Stomach (tissue), 4 donors: ENCODE results near the gene ABAT.

Experiments
- EP300 ChIP-seq: sonication (generic); formaldehyde crosslinking; IDR thresholded peaks from one replicate; pipeline ENCODE4 v1.6.1; 2017; ENCODE audit warnings: antibody characterized with exemption
- POLR2AphosphoS5 ChIP-seq, 3 donors: sonication (generic); formaldehyde crosslinking; IDR thresholded peaks; one replicate each; pipeline ENCODE4 v1.6.1; 2016; ENCODE audit warnings: antibody characterized with exemption in 3 of 3

DNA sequence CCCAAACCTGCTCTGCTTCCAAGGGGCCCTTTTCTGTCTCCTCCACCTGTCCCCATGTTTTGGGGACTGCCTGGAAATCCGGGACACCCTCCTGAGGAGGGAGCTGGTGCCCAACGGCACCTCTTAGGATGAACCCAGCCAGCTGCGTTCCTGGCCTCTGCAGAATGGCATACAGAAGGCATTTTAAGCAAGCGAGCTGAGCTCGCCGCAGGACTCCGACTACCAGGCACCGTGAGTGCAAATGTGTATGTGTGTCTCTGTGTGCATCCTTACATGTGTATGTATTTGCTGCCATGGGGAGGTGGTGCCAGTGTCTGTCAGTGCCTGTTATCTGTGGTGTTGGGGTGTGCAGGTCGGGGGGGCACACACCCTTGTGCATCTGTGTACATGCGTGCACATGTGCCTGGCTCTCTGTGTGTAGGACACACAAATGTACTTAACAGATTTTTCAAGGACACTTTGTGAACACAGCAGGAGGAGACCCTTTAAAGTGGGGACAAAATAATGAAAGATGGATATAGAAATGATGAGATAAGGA is 39.3 kb downstream of the ABAT start:
- TF ChIP-seq POLR2AphosphoS5 (IDR thresholded peaks at IDR 0.05) (no peak), EP300 (no peak)
